ENCODE data around the gene ZNF541. TPM values are rescaled to one million over a fixed set of nuclear protein-coding genes. Genes with fewer than 3 reads are reported as not detected.

The ZNF541 gene
- total RNA-seq, 1 experiment from 2014 or later: not detected

GRCh38 chr19:47547199-47547598 is 25.7 kb downstream of the ZNF541 start:
- CTCF ChIA-PET: interaction anchor here (0.5 kb wide), 1 partner anchor 113 kb away, joined by 3 read pairs; no protein-coding TSS in a partner anchor
- DNase-seq (ENCODE audit: unreplicated experiment): no peak
- TF ChIP-seq CTCF (IDR thresholded peaks at IDR 0.05; ENCODE audit: unreplicated experiment): no peak
- H3K4me1 Mint-ChIP-seq (ENCODE audit: insufficient read depth, unreplicated experiment): no peaks in the 10 kb centered on the region
- POLR2A ChIA-PET: no interaction called here
- intact Hi-C loops (cut with micrococcal nuclease): no loop called here
- H3K36me3 Mint-ChIP-seq (ENCODE audit: insufficient read depth, unreplicated experiment): no peaks in the 10 kb centered on the region
- no peaks in the 10 kb centered on the region for H3K9me3 Mint-ChIP-seq (ENCODE audit: unreplicated experiment)
- H3K27ac Mint-ChIP-seq (ENCODE audit: low read depth, unreplicated experiment): no peak overlapping the region
- no peak overlapping the region for H3K4me3 Mint-ChIP-seq (ENCODE audit: unreplicated experiment)
- no peaks in the 10 kb centered on the region for H3K27me3 Mint-ChIP-seq (ENCODE audit: insufficient read depth, unreplicated experiment)
- no TSS peak for BruUV-seq (replicated peaks)

GRCh38 chr19:47545061-47545948 is 27.6 kb downstream of the ZNF541 start:
- H3K9me3 Mint-ChIP-seq (ENCODE audit: unreplicated experiment): no peaks in the 10 kb centered on the region
- no peak overlapping the region for H3K27ac Mint-ChIP-seq (ENCODE audit: low read depth, unreplicated experiment)
- DNase-seq (ENCODE audit: unreplicated experiment): no peak
- no peak for TF ChIP-seq CTCF (IDR thresholded peaks at IDR 0.05; ENCODE audit: unreplicated experiment)
- ChIA-PET POLR2A (no interaction called here), CTCF (no interaction called here)
- no peak overlapping the region for H3K4me3 Mint-ChIP-seq (ENCODE audit: unreplicated experiment)
- no peaks in the 10 kb centered on the region for H3K4me1 Mint-ChIP-seq (ENCODE audit: insufficient read depth, unreplicated experiment)
- no peaks in the 10 kb centered on the region for H3K36me3 Mint-ChIP-seq (ENCODE audit: insufficient read depth, unreplicated experiment)
- BruUV-seq (replicated peaks): no TSS peak
- no peaks in the 10 kb centered on the region for H3K27me3 Mint-ChIP-seq (ENCODE audit: insufficient read depth, unreplicated experiment)
- intact Hi-C loops (cut with micrococcal nuclease): no loop called here

- TF ChIP-seq CTCF (IDR thresholded peaks at IDR 0.05; ENCODE audit: unreplicated experiment): no peak
- intact Hi-C loops (cut with micrococcal nuclease): no loop called here
- POLR2A ChIA-PET: no interaction called here
Measured at GRCh38 chr19:47544476-47544875, 28.5 kb downstream of the ZNF541 start.

GRCh38 chr19:47544075-47544474 is 28.9 kb downstream of the ZNF541 start:
- no peak overlapping the region for H3K4me3 Mint-ChIP-seq (ENCODE audit: unreplicated experiment)
- no TSS peak for BruUV-seq (replicated peaks)
- H3K36me3 Mint-ChIP-seq (ENCODE audit: insufficient read depth, unreplicated experiment): no peaks in the 10 kb centered on the region
- no peaks in the 10 kb centered on the region for H3K4me1 Mint-ChIP-seq (ENCODE audit: insufficient read depth, unreplicated experiment)
- intact Hi-C loops (cut with micrococcal nuclease): no loop called here
- POLR2A ChIA-PET: no interaction called here
- no peak for DNase-seq (ENCODE audit: unreplicated experiment)
- H3K27me3 Mint-ChIP-seq (ENCODE audit: insufficient read depth, unreplicated experiment): no peaks in the 10 kb centered on the region
- H3K9me3 Mint-ChIP-seq (ENCODE audit: unreplicated experiment): no peaks in the 10 kb centered on the region
- TF ChIP-seq CTCF (IDR thresholded peaks at IDR 0.05; ENCODE audit: unreplicated experiment): no peak
- CTCF ChIA-PET: no interaction called here
- H3K27ac Mint-ChIP-seq (ENCODE audit: low read depth, unreplicated experiment): no peak overlapping the region

More at GRCh38 chr19:47544476-47544875, 28.5 kb downstream of the ZNF541 start:
- Mint-ChIP-seq H3K27me3 (ENCODE audit: insufficient read depth, unreplicated experiment) (no peaks in the 10 kb centered on the region), H3K4me1 (ENCODE audit: insufficient read depth, unreplicated experiment) (no peaks in the 10 kb centered on the region), H3K4me3 (ENCODE audit: unreplicated experiment) (no peak overlapping the region), H3K27ac (ENCODE audit: low read depth, unreplicated experiment) (no peak overlapping the region), H3K36me3 (ENCODE audit: insufficient read depth, unreplicated experiment) (no peaks in the 10 kb centered on the region), H3K9me3 (ENCODE audit: unreplicated experiment) (no peaks in the 10 kb centered on the region)
- BruUV-seq (replicated peaks): no TSS peak
- no peak for DNase-seq (ENCODE audit: unreplicated experiment)
- CTCF ChIA-PET: no interaction called here

All from MCF 10A (cell line).